Liver (tissue), 9 donors: ENCODE data around the gene ZNF649. TPM values are rescaled to one million over a fixed set of nuclear protein-coding genes. Genes with fewer than 3 reads are reported as not detected.

Experiments
- DNase-seq: peaks from one replicate; pipeline ENCODE4 v3.0.0-alpha.2; 2017; ENCODE audit warnings: low spot score
- H3K27ac ChIP-seq, 2 donors: one replicate each; pipeline ENCODE4 v1.7.0; 2013; ENCODE audit warnings: inconsistent platforms in 2 of 2, low read length in 2 of 2, control low read depth in 1 of 2, low read depth in 1 of 2, mild to moderate bottlenecking in 1 of 2
- H3K27me3 ChIP-seq, 4 donors: one replicate each; pipeline versions ENCODE4 v1.6.1 to v1.7.0; 2013; ENCODE audit warnings: low read length in 3 of 4, inconsistent platforms in 1 of 4, mild to moderate bottlenecking in 1 of 4, moderate library complexity in 1 of 4; ENCODE audit not compliant: control insufficient read depth in 4 of 4, insufficient read depth in 4 of 4
- H3K36me3 ChIP-seq, 4 donors: one replicate each; pipeline versions ENCODE4 v1.6.1 to v1.7.0; 2013; ENCODE audit warnings: low read length in 3 of 4, mild to moderate bottlenecking in 3 of 4, low read depth in 1 of 4, moderate library complexity in 1 of 4; ENCODE audit not compliant: control insufficient read depth in 4 of 4, insufficient read depth in 3 of 4
- H3K4me1 ChIP-seq, 4 donors: one replicate each; pipeline versions ENCODE4 v1.6.1 to v1.7.0; 2013; ENCODE audit warnings: low read length in 3 of 4, mild to moderate bottlenecking in 3 of 4, moderate library complexity in 1 of 4; ENCODE audit not compliant: control insufficient read depth in 4 of 4, insufficient read depth in 4 of 4
- H3K4me3 ChIP-seq, 3 donors: one replicate each; pipeline versions ENCODE4 v1.6.1 to v1.7.0; 2013; ENCODE audit warnings: low read length in 3 of 3, control low read depth in 1 of 3, low read depth in 1 of 3, mild to moderate bottlenecking in 1 of 3
- H3K9ac ChIP-seq, 2 donors: one replicate each; pipeline ENCODE4 v1.7.0; 2013; ENCODE audit warnings: low read length in 2 of 2, mild to moderate bottlenecking in 2 of 2, moderate library complexity in 2 of 2, control low read depth in 1 of 2, low read depth in 1 of 2
- H3K9me3 ChIP-seq, 4 donors: one replicate each; pipeline versions ENCODE4 v1.6.1 to v1.7.0; 2013; ENCODE audit warnings: low read length in 3 of 4; ENCODE audit not compliant: control insufficient read depth in 4 of 4
- EGR1 ChIP-seq, 2 donors: IDR thresholded peaks; 2 replicates each; pipeline ENCODE4 v1.6.1; 2016 to 2018; ENCODE audit warnings: antibody characterized with exemption in 2 of 2, low read depth in 2 of 2
- FOXA1 ChIP-seq: IDR thresholded peaks from 2 replicates; pipeline ENCODE4 v1.6.1; 2016; ENCODE audit warnings: antibody characterized with exemption
- FOXA2 ChIP-seq: IDR thresholded peaks from 2 replicates; pipeline ENCODE4 v1.6.1; 2016; ENCODE audit warnings: antibody characterized with exemption
- GABPA ChIP-seq, 2 donors: IDR thresholded peaks in 1 of 2; conservative IDR thresholded peaks in 1 of 2; 2 replicates each; pipeline ENCODE4 v1.6.1; 2016; ENCODE audit warnings: antibody characterized with exemption in 2 of 2, mild to moderate bottlenecking in 1 of 2, moderate library complexity in 1 of 2
- HNF4A ChIP-seq, 2 donors: conservative IDR thresholded peaks; 2 replicates each; pipeline ENCODE4 v1.6.1; 2016; ENCODE audit warnings: antibody characterized with exemption in 2 of 2, mild to moderate bottlenecking in 2 of 2
- HNF4G ChIP-seq: IDR thresholded peaks from 2 replicates; pipeline ENCODE4 v1.6.1; 2016; ENCODE audit warnings: antibody characterized with exemption
- JUND ChIP-seq, 2 donors: IDR thresholded peaks; 2 replicates each; pipeline ENCODE4 v1.6.1; 2016; ENCODE audit warnings: antibody characterized with exemption in 2 of 2
- NR2F2 ChIP-seq: IDR thresholded peaks from 2 replicates; pipeline ENCODE4 v1.6.1; 2016; ENCODE audit warnings: antibody characterized with exemption
- RAD21 ChIP-seq, 2 donors: IDR thresholded peaks; 2 replicates each; pipeline ENCODE4 v1.6.1; 2016; ENCODE audit warnings: antibody characterized with exemption in 2 of 2, mild to moderate bottlenecking in 2 of 2
- RXRA ChIP-seq, 2 donors: IDR thresholded peaks; 2 replicates each; pipeline ENCODE4 v1.6.1; 2017 to 2018; ENCODE audit warnings: antibody characterized with exemption in 2 of 2, mild to moderate bottlenecking in 1 of 2
- SP1 ChIP-seq: IDR thresholded peaks from 2 replicates; pipeline ENCODE4 v1.6.1; 2018; ENCODE audit warnings: antibody characterized with exemption, mild to moderate bottlenecking
- TAF1 ChIP-seq: conservative IDR thresholded peaks from 2 replicates; pipeline ENCODE4 v1.6.1; 2016; ENCODE audit warnings: antibody characterized with exemption, mild to moderate bottlenecking
- YY1 ChIP-seq: IDR thresholded peaks from 2 replicates; pipeline ENCODE4 v1.6.1; 2016; ENCODE audit warnings: antibody characterized with exemption, mild to moderate bottlenecking
- WGBS: extraction: QIAGEN DNeasy Blood & Tissue Kit; methylation state at CpG from one replicate; pipeline ENCODE4 v1.1.7; 2013; 5-methylcytosine and 5-hydroxymethylcytosine counted together
- polyA plus RNA-seq, 2 donors: library from polyadenylated mRNA; stranded (reverse) in 1 of 2; unstranded in 1 of 2; fragments of 200-250 nt in 1 of 2; fragments of >200 nt in 1 of 2; fragmentation: Nextera tagmentation in 1 of 2; extraction: Ambion mirVana in 1 of 2; gene quantifications; one replicate each; pipeline versions ENCODE4 v1.2.1 to v1.2.3, GENCODE V29; 2013 to 2015
- total RNA-seq, 2 donors: library from RNA; depleted of rRNA; stranded (reverse); fragments of >200 nt; gene quantifications; one replicate each; pipeline ENCODE4 v1.2.3, GENCODE V29; 2014
- TF ChIP-seq, protein P1 (sequence below): IDR thresholded peaks from 2 replicates; pipeline ENCODE4 v1.6.1; 2016; ENCODE audit warnings: antibody characterized with exemption
- TF ChIP-seq, protein P2 (sequence below): IDR thresholded peaks from 2 replicates; pipeline ENCODE4 v1.6.1; 2016; ENCODE audit warnings: antibody characterized with exemption
- TF ChIP-seq, protein P3 (sequence below): IDR thresholded peaks from 2 replicates; pipeline ENCODE4 v1.6.1; 2016; ENCODE audit warnings: antibody characterized with exemption
- TF ChIP-seq, protein P4 (sequence below): fragments of 150-350 bp; IDR thresholded peaks from 2 replicates; pipeline ENCODE4 v1.5.1; 2017; ENCODE audit warnings: improper control_type of control experiment, low read depth, low read length; ENCODE audit not compliant: missing input control
- donor health status: healthy.
- donor health status: healthy.
- donor health status: healthy.
- donor health status: healthy.
- donor health status: healthy.

Gene ZNF649
- total and polyA plus RNA-seq, 4 donors = 0.83 to 5.0 (median 3.1) TPM

DNA sequence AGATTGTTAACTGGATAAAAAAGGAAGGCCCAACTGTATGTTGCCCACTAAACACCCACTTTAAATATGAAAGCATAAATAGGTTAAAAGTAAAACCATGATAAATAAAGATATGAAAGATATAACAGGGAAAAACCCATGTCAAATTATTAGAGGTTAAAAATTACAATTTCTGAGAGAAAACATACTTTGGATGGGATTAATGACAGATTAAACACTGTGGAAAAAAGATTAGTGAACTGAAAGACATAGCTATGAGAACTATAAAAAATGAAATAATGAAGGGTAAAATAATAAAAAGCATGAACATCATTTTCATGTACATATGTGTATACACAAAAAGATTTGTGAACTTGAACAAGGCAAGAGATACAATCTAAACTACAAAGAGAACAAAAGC lies 14.9 kb downstream of the ZNF649 start:
- Histone ChIP-seq H3K27ac (no peak overlapping the region), H3K4me1 (peaks cover 0 to 3% (median under 1%) of the 10 kb centered on the region in 4 donors), H3K36me3 (peaks cover 19 to 61% (median 56%) of the 10 kb centered on the region in 4 donors), H3K9me3 (peaks cover 42 to 95% (median 60%) of the 10 kb centered on the region in 4 donors), H3K4me3 (peak overlapping the region in 1 of 3 donors; percentile 73), H3K27me3 (no peaks in the 10 kb centered on the region), H3K9ac (no peak overlapping the region)
- no peak for TF ChIP-seq EGR1 (IDR thresholded peaks at IDR 0.05; ENCODE audit: low read depth in 2 of 2)
- TF ChIP-seq RAD21 (IDR thresholded peaks at IDR 0.05) = no peak
- TF ChIP-seq, protein P1, sequence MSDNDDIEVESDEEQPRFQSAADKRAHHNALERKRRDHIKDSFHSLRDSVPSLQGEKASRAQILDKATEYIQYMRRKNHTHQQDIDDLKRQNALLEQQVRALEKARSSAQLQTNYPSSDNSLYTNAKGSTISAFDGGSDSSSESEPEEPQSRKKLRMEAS = no peak
- TF ChIP-seq NR2F2 = no peak
- TF ChIP-seq RXRA (IDR thresholded peaks at IDR 0.05) = no peak
- TF ChIP-seq HNF4G = no peak
- no peak for TF ChIP-seq JUND (IDR thresholded peaks at IDR 0.05)
- TF ChIP-seq, protein P2, sequence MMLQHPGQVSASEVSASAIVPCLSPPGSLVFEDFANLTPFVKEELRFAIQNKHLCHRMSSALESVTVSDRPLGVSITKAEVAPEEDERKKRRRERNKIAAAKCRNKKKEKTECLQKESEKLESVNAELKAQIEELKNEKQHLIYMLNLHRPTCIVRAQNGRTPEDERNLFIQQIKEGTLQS = no peak
- no peak for TF ChIP-seq GABPA (IDR thresholded peaks at IDR 0.05 in 1 of 2, conservative IDR thresholded peaks at IDR 0.05 in 1 of 2)
- TF ChIP-seq SP1 = no peak
- TF ChIP-seq FOXA2 = no peak
- TF ChIP-seq, protein P3, sequence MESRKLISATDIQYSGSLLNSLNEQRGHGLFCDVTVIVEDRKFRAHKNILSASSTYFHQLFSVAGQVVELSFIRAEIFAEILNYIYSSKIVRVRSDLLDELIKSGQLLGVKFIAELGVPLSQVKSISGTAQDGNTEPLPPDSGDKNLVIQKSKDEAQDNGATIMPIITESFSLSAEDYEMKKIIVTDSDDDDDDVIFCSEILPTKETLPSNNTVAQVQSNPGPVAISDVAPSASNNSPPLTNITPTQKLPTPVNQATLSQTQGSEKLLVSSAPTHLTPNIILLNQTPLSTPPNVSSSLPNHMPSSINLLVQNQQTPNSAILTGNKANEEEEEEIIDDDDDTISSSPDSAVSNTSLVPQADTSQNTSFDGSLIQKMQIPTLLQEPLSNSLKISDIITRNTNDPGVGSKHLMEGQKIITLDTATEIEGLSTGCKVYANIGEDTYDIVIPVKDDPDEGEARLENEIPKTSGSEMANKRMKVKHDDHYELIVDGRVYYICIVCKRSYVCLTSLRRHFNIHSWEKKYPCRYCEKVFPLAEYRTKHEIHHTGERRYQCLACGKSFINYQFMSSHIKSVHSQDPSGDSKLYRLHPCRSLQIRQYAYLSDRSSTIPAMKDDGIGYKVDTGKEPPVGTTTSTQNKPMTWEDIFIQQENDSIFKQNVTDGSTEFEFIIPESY = no peak
- TF ChIP-seq, protein P4, sequence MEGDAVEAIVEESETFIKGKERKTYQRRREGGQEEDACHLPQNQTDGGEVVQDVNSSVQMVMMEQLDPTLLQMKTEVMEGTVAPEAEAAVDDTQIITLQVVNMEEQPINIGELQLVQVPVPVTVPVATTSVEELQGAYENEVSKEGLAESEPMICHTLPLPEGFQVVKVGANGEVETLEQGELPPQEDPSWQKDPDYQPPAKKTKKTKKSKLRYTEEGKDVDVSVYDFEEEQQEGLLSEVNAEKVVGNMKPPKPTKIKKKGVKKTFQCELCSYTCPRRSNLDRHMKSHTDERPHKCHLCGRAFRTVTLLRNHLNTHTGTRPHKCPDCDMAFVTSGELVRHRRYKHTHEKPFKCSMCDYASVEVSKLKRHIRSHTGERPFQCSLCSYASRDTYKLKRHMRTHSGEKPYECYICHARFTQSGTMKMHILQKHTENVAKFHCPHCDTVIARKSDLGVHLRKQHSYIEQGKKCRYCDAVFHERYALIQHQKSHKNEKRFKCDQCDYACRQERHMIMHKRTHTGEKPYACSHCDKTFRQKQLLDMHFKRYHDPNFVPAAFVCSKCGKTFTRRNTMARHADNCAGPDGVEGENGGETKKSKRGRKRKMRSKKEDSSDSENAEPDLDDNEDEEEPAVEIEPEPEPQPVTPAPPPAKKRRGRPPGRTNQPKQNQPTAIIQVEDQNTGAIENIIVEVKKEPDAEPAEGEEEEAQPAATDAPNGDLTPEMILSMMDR = no peak
- no peak for TF ChIP-seq YY1
- no peak for TF ChIP-seq TAF1
- TF ChIP-seq FOXA1 = no peak
- no peak for TF ChIP-seq HNF4A (conservative IDR thresholded peaks at IDR 0.05)
- no peak for DNase-seq

GRCh38 chr19:51887522-51888498 lies 17.0 kb downstream of the ZNF649 start, which contains the start of gene ZNF577:
ZNF577 (minus strand) TSS chr19:51887951; CDS start chr19:51880382, 7,569 bp downstream.
- Histone ChIP-seq H3K9ac (peak within 1 kb of the TSS in 1 of 2 donors; percentile 43), H3K27me3 (no peaks in the 10 kb centered on the region), H3K4me3 (peak within 1 kb of the TSS; percentile 68 to 94 (median 79)), H3K27ac (peak within 1 kb of the TSS in 1 of 2 donors; percentile 29), H3K4me1 (peaks cover 0 to 3% (median under 1%) of the 10 kb centered on the region in 4 donors), H3K9me3 (peaks cover 38 to 89% (median 51%) of the 10 kb centered on the region in 4 donors), H3K36me3 (peaks cover 11 to 41% (median 36%) of the 10 kb centered on the region in 4 donors)
- WGBS = 4% methylated on average over 56 of the region's 56 CpGs
- peak; percentile 88 for DNase-seq
- TF ChIP-seq NR2F2 (no peak), YY1 (peak; percentile 99), HNF4G (no peak), FOXA2 (peak; percentile 12), EGR1 (IDR thresholded peaks at IDR 0.05; ENCODE audit: low read depth in 2 of 2) (peak in 1 of 2 donors; percentile 38), RXRA (IDR thresholded peaks at IDR 0.05) (peak in 1 of 2 donors; percentile 22), GABPA (IDR thresholded peaks at IDR 0.05 in 1 of 2, conservative IDR thresholded peaks at IDR 0.05 in 1 of 2) (peak in 1 of 2 donors; percentile 85), HNF4A (conservative IDR thresholded peaks at IDR 0.05) (no peak), RAD21 (IDR thresholded peaks at IDR 0.05) (peak in 1 of 2 donors; percentile 36), TAF1 (no peak), FOXA1 (no peak), SP1 (peak; percentile 28)
- TF ChIP-seq, protein P3 = peak; percentile 93
- TF ChIP-seq, protein P1 = peak; percentile 75
- TF ChIP-seq, protein P2 = peak; percentile 79
